Activated effector memory CD4-positive, alpha-beta T cell treated with anti-CD3 and anti-CD28 coated beads, Interleukin-2, amount 50 U/mL, for 16 hours (primary cell): ENCODE data around the gene CNOT6.
A peak's percentile ranks its signal among the peaks of the same experiment; 100 is the strongest.

Experiments
- DNase-seq: peaks from one replicate; pipeline ENCODE4 v3.0.0-alpha.2; 2020

CNOT6 gene

GRCh38 chr5:180602481-180603075 is 108.4 kb downstream of the CNOT6 start:
- peak; percentile 54 for DNase-seq

GRCh38 chr5:180603076-180603594 is 109.0 kb downstream of the CNOT6 start:
- peak; percentile 48 for DNase-seq

GRCh38 chr5:180604271-180604670 is 110.1 kb downstream of the CNOT6 start:
- peak; percentile 30 for DNase-seq

GRCh38 chr5:180605554-180606214 is 111.5 kb downstream of the CNOT6 start:
- DNase-seq: peak; percentile 83

- DNase-seq: no peak
Measured at GRCh38 chr5:180606215-180606785, 112.1 kb downstream of the CNOT6 start.

- DNase-seq: no peak
Measured at GRCh38 chr5:180607861-180608571, 113.8 kb downstream of the CNOT6 start.

- DNase-seq: no peak
Measured at GRCh38 chr5:180608572-180609310, 114.6 kb downstream of the CNOT6 start.

- no peak for DNase-seq
Measured at GRCh38 chr5:180609386-180609785, 115.2 kb downstream of the CNOT6 start.

GRCh38 chr5:180609817-180610550 is 115.8 kb downstream of the CNOT6 start:
- no peak for DNase-seq

GRCh38 chr5:180611140-180611850 is 117.1 kb downstream of the CNOT6 start:
- DNase-seq: no peak

GRCh38 chr5:180612683-180613082 is 118.5 kb downstream of the CNOT6 start:
- DNase-seq: no peak

GRCh38 chr5:180613188-180613813 is 119.1 kb downstream of the CNOT6 start:
- DNase-seq: no peak

GRCh38 chr5:180613814-180614188 is 119.6 kb downstream of the CNOT6 start:
- no peak for DNase-seq

GRCh38 chr5:180618487-180618828 is 124.3 kb downstream of the CNOT6 start:
- DNase-seq: no peak

- peak; percentile 70 for DNase-seq
Measured at GRCh38 chr5:180618829-180619562, 124.8 kb downstream of the CNOT6 start.

GRCh38 chr5:180619563-180619915 is 125.4 kb downstream of the CNOT6 start:
- DNase-seq: no peak

GRCh38 chr5:180620014-180620413 is 125.8 kb downstream of the CNOT6 start:
- DNase-seq: no peak

GRCh38 chr5:180621311-180621710 is 127.1 kb downstream of the CNOT6 start:
- no peak for DNase-seq

GRCh38 chr5:180622910-180623309 is 128.7 kb downstream of the CNOT6 start:
- no peak for DNase-seq

- no peak for DNase-seq
Measured at GRCh38 chr5:180623411-180623834, 129.2 kb downstream of the CNOT6 start.
